Measurements from ENCODE around the gene COL5A1. TPM values are rescaled to one million over a fixed set of nuclear protein-coding genes. Genes with fewer than 3 reads are reported as not detected.

Gene COL5A1
- polyA plus RNA-seq, 3 donors, result 0.01 TPM; not detected in 2

GRCh38 chr9:134770972-134771971, 129.7 kb downstream of the COL5A1 start:
- Histone ChIP-seq H3K9ac (ENCODE audit: insufficient read depth, low read length, poor library complexity, severe bottlenecking) (no peak overlapping the region), H3K9me3 (replicated peaks in 1 of 2; ENCODE audit: control insufficient read depth in 1 of 2, insufficient read depth in 1 of 2, low read length in 2 of 2) (no peaks in the 10 kb centered on the region), H3K27me3 (ENCODE audit: control insufficient read depth in 2 of 2, insufficient read depth in 2 of 2, low read length in 2 of 2) (peaks cover 3 to 53% of the 10 kb centered on the region in 2 donors), H3K4me1 (ENCODE audit: control insufficient read depth in 1 of 2, insufficient read depth in 2 of 2, low read length in 2 of 2) (no peaks in the 10 kb centered on the region), H3K4me3 (replicated peaks in 1 of 3; ENCODE audit: low read depth in 2 of 3, low read length in 3 of 3) (no peak overlapping the region), H4K20me1 (ENCODE audit: insufficient read depth, low read length) (no peaks in the 10 kb centered on the region), H3K4me2 (replicated peaks; ENCODE audit: extremely low read depth, low read length, poor library complexity, severe bottlenecking) (no peak overlapping the region), H3K36me3 (replicated peaks in 1 of 2; ENCODE audit: control insufficient read depth in 1 of 2, insufficient read depth in 2 of 2, low read length in 2 of 2) (no peaks in the 10 kb centered on the region), H2AFZ (ENCODE audit: insufficient read depth, low read depth, low read length, poor library complexity, severe bottlenecking) (no peak overlapping the region), H3K79me2 (ENCODE audit: insufficient read depth, low read length) (no peaks in the 10 kb centered on the region), H3K27ac (ENCODE audit: low read depth in 1 of 2, low read length in 2 of 2) (no peak overlapping the region)
- Mint-ChIP-seq H3K4me3 (peak overlapping the region in 1 of 2 donors; percentile 39), H3K36me3 (no peaks in the 10 kb centered on the region), H3K27ac (no peak overlapping the region), H3K27me3 (ENCODE audit: low read depth in 3 of 3) (peaks cover 38 to 60% (median 39%) of the 10 kb centered on the region in 3 donors), H3K9me3 (no peaks in the 10 kb centered on the region), H3K4me1 (no peaks in the 10 kb centered on the region)
- 38% methylated on average over 29 of the region's 34 CpGs for WGBS (ENCODE audit: insufficient coverage)
- no peak for TF ChIP-seq CTCF (IDR thresholded peaks at IDR 0.05)
- peak in 1 of 3 donors; percentile 9 for DNase-seq
- intact Hi-C loops (cut with micrococcal nuclease), result no loop called here

GRCh38 chr9:134772331-134772730, 130.7 kb downstream of the COL5A1 start:
- WGBS (ENCODE audit: insufficient coverage), result 96% methylated on average over 12 of the region's 12 CpGs

More at GRCh38 chr9:134772331-134772730, 130.7 kb downstream of the COL5A1 start:
- Histone ChIP-seq H2AFZ (ENCODE audit: insufficient read depth, low read depth, low read length, poor library complexity, severe bottlenecking) (no peak overlapping the region), H3K36me3 (replicated peaks in 1 of 2; ENCODE audit: control insufficient read depth in 1 of 2, insufficient read depth in 2 of 2, low read length in 2 of 2) (no peaks in the 10 kb centered on the region), H3K4me3 (replicated peaks in 1 of 3; ENCODE audit: low read depth in 2 of 3, low read length in 3 of 3) (no peak overlapping the region), H3K4me1 (ENCODE audit: control insufficient read depth in 1 of 2, insufficient read depth in 2 of 2, low read length in 2 of 2) (no peaks in the 10 kb centered on the region), H4K20me1 (ENCODE audit: insufficient read depth, low read length) (no peaks in the 10 kb centered on the region), H3K4me2 (replicated peaks; ENCODE audit: extremely low read depth, low read length, poor library complexity, severe bottlenecking) (no peak overlapping the region), H3K9me3 (replicated peaks in 1 of 2; ENCODE audit: control insufficient read depth in 1 of 2, insufficient read depth in 1 of 2, low read length in 2 of 2) (no peaks in the 10 kb centered on the region), H3K27ac (ENCODE audit: low read depth in 1 of 2, low read length in 2 of 2) (no peak overlapping the region), H3K79me2 (ENCODE audit: insufficient read depth, low read length) (no peaks in the 10 kb centered on the region), H3K9ac (ENCODE audit: insufficient read depth, low read length, poor library complexity, severe bottlenecking) (no peak overlapping the region), H3K27me3 (ENCODE audit: control insufficient read depth in 2 of 2, insufficient read depth in 2 of 2, low read length in 2 of 2) (peaks cover 3 to 42% of the 10 kb centered on the region in 2 donors)
- no peak for TF ChIP-seq CTCF (IDR thresholded peaks at IDR 0.05)
- intact Hi-C loops (cut with micrococcal nuclease), result no loop called here
- Mint-ChIP-seq H3K36me3 (no peaks in the 10 kb centered on the region), H3K9me3 (no peaks in the 10 kb centered on the region), H3K4me1 (no peaks in the 10 kb centered on the region), H3K27ac (no peak overlapping the region), H3K27me3 (ENCODE audit: low read depth in 3 of 3) (peaks cover 33 to 50% (median 33%) of the 10 kb centered on the region in 3 donors), H3K4me3 (no peak overlapping the region)
- DNase-seq, result no peak

Data from CD14-positive monocyte (primary cell).